ENCODE data around the gene NSD2.

The NSD2 gene

GRCh38 chr4:1945912-1946311, 74.7 kb downstream of the NSD2 start:
- DNase-seq = no peak

- DNase-seq = no peak
Observed at GRCh38 chr4:1948232-1948631, 77.0 kb downstream of the NSD2 start.

DNA sequence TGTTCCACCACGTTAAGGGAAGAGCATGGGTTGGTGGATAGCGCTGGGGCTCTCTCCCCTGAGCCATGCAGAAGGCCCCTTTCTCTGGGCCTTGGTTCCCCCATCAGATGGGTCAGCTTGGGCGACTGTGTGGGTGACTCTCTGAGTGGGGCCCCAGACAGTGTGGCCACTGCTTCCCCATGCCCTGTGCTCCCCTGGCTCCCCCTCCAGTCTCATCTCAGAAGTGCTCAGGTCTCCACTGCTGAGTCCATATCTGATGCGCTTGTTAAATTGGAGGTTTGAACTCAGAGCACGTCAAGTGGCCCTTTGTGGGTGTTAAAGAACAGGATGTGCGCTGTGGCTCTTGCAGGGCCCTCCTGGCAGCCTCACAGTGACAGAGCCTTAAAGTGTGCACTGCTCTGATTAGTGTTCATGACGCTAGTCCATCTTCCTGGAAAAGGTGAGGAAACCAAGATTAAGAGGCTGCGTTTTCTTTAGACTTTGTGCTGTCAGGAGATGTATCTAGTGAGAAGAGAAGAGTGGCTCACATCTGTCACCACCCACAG, 77.8 kb downstream of the NSD2 start:
- no peak for DNase-seq

- DNase-seq = no peak
Observed at GRCh38 chr4:1950369-1950768, 79.2 kb downstream of the NSD2 start.

DNA sequence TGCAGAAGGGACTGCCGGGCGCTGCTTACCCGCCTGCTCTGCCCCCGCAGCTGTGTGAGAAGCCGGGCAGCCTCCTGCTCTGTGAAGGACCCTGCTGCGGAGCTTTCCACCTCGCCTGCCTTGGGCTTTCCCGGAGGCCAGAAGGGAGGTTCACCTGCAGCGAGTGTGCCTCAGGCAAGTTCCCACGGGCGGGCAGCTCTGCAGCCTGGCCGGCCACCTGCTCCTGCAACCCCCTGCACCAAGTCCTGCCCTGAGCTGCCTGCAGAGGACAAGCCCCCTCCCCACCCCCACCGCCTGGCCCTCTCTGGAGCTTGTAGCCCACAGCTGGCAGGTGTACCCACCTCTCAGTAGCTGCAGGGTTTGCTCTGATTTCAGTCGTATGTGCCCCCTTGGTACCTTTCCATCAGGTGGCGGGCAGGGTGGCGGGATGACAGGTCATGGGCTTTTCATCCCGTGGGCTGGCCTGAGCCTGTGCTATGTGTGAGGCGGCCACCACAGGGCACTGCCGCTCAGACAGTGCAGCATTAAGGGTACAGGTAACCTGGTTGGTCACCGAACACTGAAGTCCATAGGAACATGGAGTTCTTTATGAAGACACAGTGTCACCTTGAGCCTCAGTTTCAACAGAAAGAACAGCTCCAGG, 81.0 kb downstream of the NSD2 start:
- no peak for DNase-seq

DNA sequence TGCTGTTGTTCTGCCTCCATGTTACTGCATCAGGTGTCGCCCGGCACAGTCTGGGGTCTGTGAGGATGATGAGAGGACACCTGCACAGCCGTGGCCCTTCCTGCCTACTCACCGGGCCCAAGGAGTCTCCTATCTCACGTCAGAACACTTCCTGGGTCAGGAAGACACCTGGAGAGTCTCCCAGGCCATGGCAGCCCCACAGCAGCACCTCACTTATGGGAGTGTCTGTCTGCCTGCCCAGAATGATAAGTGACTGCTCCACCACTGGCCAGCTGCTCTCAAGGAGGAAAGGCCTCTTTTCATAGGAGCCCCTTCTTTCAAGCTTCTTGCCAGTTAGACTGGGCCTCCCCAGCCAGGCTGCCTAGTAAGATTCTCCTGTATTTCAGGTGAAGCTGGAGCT, 81.5 kb downstream of the NSD2 start:
- no peak for DNase-seq

GRCh38 chr4:1953335-1953734, 82.1 kb downstream of the NSD2 start:
- no peak for DNase-seq

DNA sequence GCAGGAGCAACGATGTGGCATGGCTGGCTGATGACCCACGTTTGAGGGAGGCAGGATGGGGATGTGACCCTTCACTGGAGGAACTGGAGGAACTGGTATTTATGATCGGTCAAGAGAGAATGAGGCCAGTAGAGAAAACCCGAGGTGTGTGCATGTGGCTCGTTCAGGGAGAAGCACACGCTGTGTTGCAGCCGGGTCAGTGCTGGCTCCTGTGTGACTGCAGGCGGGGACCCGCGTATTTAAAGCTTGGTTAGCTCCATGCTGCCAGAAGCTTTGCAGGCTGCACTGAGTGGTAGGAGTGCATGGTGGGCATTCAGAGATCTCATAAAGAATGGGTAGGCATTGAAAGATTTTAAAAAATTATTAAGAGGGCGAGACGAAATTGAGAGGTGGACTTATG, 85.4 kb downstream of the NSD2 start:
- DNase-seq = no peak

DNA sequence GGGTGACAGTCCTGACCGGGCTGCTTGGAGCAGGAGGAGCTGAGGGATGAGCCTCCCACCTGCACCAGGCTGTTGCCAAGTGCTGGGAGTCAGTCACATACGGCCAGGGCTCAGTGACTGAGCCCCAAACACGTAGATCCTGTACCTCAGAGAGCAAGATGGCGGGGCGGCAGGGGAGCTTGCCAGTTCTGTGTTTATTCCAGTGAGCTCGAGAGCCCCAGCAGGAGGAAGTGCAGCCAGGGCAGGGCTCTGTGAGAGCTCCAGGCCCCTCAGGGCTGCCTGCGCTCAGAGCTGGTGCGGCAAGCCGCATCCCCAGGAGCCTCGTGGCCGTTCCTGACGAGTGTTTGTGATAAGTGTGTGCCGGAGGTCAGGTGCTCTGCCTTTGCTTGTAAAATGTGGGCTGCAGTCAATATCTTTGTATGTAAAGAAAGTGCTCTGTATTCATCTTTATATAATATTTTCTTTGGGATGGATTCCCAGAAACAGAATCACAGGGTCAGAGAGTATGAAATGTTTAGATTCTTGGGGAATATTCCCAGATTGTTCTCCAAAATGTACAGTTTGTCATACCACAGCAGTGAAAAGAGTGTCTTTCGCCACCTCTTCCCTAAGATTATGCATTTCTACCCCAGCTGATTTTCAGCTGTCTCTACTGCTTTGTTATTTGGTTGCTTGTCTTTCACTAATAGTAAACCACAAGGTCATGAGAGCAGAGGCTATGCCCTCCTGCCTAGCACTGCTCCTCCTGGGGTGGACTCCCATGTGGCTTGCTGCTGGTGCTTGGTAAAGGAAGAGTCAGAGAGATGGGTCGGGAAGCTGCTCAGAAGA, 87.3 kb downstream of the NSD2 start:
- DNase-seq = no peak

DNA sequence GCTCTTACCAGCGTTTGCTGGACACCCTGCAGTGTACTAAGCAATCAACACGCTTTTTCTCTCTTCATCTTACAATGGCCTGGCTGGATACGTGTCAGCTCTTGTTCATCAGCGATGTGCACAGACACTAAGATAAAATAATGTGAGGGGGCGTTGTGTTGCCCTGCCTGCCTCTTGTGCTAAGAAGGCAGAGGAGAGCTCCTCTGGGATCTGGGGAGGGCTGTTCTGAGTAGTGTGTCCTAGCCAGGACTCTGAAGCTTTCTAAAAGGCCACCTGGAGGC, 87.9 kb downstream of the NSD2 start:
- DNase-seq = no peak

- DNase-seq = no peak
Observed at GRCh38 chr4:1960170-1960825, 89.1 kb downstream of the NSD2 start.

- DNase-seq = no peak
Observed at GRCh38 chr4:1961038-1961437, 89.8 kb downstream of the NSD2 start.

- DNase-seq = no peak
Observed at GRCh38 chr4:1961563-1961962, 90.4 kb downstream of the NSD2 start.

GRCh38 chr4:1962980-1963379, 91.8 kb downstream of the NSD2 start:
- no peak for DNase-seq

DNA sequence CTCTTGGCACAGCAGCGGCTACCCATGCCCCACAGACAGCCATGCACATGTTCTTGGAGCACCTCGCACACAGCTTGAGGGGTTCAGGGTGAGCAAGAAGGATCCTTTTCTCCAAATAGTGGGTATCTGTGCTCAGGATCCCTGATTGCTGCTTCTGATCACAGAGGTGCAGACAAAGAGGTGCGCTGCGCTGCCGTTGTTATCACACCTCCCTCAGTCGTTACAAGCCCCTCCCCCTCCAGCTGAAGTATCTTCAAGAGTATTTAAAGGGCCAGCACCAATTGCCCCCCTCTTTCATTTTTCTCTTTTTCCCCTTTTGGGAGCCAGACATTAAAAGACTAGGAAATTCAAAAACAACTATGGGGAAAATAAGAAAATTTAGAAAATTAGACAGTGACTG, 93.2 kb downstream of the NSD2 start:
- no peak for DNase-seq

- no peak for DNase-seq
Observed at GRCh38 chr4:1964971-1965370, 93.8 kb downstream of the NSD2 start.

DNA sequence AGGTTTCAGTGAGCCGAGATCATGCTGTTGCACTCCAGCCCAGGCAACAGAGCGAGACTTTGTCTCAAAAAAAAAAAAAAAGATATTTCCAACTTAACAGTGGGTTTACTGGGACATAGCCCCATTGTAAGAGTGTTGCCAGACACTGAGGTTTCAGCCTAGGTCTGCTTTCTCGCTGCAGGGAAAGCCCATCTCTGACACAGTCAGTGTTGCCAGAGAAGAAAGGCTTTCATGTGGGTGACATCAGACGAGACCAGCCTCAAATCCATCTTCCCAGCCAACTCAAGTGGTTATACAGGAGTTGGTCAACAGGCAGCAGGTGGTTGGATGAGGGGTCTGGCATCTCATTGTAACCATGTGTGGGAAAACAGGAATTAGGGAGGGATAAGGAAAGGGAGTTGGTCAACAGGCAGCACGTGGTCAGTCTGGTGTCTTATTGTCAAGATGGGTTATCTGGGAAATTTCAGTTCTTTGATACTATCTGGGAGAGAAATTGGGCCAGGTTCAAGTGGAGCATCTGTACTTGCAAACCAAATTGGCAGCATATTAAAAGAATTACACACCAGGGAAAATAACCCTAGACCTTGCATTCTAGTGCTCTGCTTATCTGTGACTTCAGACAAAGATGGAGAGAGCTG, 96.4 kb downstream of the NSD2 start:
- DNase-seq = no peak

DNA sequence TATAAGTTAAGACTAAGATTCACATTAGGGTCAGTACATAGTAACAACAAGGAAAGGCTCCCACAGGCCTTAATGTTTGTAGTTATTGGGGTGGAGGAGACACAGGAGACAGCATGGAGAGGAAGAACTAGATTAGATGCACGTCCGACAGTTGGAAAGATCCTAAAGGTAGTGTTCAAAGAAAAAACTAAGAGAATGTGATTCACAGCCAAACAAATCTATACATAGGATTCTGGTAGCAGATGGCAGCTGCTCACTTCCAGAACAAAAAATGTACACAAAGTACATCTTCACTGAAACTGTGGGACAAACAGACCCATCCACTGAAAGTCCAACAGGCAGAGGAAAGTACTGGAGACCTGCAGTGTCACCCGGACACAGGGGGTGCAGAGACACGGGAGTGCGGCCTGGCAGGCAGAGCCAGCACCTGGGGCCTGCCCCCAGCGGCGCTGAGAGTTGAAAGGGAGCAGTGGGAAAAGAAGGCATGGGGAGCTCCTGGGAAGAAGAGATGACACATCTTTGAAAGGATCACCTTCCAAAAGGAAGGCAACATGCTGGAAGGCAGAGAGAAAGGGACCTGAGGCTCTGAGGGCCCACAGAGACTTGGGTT, 97.6 kb downstream of the NSD2 start:
- DNase-seq = no peak

DNA sequence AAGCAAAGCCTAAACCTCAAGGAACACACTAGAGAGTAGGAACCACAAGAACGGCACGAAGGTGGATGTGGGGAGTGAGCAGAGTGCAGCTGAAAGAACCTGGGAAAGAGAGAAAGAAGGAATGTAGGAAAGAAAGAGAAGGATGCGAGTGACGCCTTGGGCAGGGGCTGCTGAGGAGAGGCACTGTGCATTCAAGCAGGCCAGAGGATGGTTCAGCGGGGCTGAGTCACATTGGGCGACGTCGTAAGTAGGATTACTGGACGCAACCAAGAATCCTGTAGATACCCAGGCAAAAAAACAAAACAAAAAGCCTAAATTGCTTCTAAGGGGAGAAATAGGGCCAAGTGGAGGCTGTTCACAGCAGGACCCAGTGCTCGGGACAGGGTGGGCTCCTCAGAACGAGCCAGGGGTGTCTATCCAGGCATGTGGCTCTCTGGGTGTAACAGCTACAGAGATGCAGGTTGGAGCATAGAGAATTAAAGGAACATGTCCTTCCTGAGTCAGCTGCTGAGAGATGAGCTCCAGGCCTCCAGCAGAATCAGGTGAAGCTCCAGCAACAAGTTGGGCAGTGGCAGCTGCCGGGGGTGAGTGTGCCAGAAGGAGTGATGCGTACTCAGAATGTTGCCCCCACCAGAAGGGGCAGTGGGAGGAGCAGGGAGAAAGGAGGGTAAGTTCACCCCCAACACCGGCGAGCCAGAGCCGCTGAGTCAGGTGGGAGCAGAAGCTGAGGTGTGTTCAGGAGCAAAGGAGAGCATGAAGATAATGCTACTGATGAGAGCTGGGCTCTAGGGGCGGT, 98.9 kb downstream of the NSD2 start:
- no peak for DNase-seq

GRCh38 chr4:1970926-1971325, 99.7 kb downstream of the NSD2 start:
- DNase-seq = no peak

- no peak for DNase-seq
Observed at GRCh38 chr4:1971456-1972200, 100.4 kb downstream of the NSD2 start.

DNA sequence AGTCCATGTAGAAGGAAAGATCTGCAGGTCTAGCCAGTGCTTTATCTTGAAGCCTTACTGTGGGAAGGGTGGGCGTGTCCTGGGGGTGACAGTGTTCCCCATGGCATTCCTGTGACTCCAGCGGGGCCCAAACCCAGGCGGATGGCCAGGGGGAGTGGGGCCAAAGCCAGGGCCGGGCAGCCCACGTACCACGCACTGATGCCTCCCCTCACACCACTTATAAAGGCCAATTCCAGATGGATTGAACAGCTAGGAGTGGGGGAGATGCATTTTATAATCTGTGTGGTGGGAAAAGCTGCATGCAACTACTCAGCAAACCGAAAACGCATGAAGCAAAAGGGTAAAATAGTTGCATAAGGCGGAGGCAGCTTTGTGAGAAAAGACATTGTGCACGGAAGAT, 101.2 kb downstream of the NSD2 start:
- no peak for DNase-seq
